ENCODE results near the gene SCD5.

Gene SCD5

DNA sequence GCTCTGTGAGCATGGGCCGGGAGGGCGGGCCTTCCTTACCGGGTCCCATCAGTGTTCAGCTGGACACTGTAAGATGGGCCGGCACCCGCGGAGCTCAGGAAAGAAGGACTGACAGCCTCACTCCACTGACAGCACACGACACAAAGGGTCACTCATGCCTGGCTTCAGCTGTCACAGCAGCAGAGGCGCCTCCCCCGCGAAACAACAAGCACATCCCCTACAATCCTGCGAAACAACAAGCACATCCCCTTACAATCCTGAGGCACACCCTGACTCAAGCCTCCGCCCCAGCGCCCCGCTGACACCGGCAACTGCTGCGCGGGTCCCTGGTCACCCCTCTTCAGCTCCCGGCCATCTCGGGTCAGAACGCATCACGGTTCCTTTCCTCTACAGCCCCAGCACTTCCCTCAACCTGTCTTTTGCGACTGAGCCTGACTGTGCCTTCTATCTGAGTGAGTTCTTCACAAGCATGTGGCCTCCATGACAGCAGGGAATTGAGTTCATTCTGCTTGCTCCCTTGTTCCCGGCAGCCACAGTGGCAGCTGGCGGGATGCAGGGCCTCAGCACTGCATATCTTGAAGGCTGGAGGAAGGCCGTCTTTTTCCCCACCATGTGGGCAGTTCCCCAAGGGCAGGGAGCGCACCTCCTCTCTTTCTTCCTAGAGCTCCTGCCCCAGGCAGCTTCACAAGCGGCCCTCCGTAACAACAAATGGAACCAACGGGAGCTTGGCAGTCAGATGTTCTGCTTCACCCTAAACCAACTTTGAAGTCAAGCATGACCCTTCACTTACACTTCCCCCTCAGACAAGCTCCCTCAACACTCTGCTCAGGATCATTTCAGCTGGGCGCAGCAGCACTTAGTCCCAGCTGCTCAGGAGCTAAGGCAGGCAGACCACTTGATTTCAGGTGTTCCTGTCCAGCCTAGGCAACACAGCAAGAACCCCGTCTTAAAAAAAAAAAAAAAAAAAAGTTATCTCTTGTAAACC, 39.6 kb downstream of the SCD5 start:
- DNase-seq, result no peak

- DNase-seq, result no peak
These were observed 42.5 kb downstream of the SCD5 start for GRCh38 chr4:82756061-82756460.

GRCh38 chr4:82755650-82756049, 42.9 kb downstream of the SCD5 start:
- no peak for DNase-seq

DNA sequence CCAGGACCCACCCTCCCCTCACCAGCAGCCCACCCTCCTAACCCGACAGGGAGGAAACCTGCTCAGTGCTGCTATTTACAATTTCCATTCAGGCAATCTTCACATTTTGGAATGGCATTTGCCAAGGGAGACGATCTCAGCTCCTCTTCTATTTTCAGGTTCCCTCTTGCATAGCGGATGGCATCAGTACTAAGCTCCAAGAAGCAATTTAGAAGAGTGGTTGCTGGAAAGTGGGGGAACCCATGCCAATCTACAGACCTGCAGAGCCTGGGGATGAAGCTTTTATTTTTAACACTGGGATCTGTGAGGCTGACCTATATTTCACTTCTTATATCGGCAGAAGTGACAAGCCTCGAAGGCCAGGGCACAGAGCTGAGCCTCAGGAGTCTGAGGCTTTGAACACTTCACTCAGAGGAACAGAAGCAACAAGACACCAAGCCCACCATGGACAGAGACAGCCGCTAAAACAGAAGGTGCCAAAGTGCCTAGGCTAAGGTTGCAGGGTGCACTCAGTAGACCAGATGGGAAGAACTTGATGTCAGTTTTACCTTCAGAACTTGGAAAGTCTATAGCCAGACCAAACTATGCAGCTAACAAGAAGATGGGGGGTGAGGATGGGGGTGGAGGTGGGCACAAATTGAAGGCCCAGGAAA, 44.0 kb downstream of the SCD5 start:
- no peak for DNase-seq

DNA sequence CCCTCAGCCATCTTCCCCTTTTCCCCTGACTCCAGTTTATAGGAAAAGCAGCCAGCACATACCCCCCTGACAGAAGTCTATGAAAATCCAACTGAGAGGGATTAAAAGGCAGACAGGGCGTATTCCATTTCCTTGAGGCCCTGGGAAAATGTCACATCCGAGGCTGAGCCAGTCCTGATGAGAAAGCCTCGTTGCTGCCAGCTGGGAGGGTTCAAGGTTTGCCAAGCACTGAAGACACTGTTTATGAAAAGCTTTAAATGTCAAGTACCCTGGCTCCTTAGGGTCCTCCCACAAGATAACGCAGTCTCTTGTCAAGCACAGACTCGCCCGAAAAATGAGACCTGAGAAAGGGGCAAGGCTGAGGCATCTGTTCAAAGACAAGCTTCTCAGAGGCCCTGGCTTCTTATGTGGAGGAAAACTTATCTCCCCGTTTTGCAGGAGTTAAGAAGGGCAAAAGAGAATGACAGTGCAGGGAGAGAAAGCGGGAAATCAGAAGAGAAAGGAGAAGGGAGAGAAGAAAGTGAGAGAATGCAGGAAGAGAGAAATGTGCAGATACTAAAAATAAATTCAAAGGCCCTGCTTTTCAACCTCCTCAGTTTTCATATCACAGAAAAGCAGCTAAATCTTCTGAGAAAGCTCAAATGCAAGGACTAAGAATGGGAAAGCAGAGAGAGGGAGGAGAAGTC, 44.7 kb downstream of the SCD5 start:
- no peak for DNase-seq

GRCh38 chr4:82753238-82753637, 45.4 kb downstream of the SCD5 start:
- DNase-seq, result no peak

- no peak for DNase-seq
These were observed 49.7 kb downstream of the SCD5 start for GRCh38 chr4:82748810-82749470.

- no peak for DNase-seq
These were observed 50.7 kb downstream of the SCD5 start for GRCh38 chr4:82747686-82748575.

DNA sequence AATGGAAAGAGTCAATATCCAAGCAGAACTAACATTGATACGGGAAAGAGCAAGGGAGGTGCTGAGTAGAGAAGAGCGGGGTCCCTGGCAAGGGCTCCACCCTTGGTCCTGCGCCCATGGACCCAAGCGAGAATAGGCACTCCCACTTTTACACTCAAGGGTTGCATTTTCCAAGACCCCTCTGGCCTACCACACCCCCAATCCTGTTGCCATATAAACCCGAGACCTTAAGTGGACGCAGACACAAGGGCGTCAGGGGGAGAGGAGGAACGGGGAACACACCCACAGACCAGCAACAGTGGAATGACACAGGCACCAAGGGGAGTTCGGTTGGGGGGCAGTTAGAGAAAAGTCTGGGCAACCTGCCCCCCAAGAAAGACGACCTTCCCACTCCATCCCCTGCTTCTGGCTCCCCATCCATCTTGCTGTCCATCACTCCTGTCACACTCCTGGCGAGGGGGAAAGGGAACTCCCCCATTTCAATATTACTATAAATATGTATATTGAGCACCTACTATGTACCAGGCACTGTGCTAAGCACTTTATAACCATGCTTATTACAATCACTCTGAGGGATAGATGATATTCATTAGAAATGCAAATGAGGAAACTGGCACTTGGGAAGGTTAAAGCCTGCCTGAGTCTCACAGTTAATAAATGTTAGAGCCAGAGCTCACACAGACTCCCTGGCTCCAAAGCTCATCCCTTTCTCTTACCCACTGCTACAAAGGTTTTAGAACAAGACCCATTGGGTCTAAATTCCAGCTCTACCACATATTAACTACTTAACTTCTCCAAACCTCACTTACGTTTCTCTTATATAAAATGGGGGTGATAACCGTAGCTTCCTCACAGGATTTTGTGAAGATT, 51.7 kb downstream of the SCD5 start:
- DNase-seq, result no peak

DNA sequence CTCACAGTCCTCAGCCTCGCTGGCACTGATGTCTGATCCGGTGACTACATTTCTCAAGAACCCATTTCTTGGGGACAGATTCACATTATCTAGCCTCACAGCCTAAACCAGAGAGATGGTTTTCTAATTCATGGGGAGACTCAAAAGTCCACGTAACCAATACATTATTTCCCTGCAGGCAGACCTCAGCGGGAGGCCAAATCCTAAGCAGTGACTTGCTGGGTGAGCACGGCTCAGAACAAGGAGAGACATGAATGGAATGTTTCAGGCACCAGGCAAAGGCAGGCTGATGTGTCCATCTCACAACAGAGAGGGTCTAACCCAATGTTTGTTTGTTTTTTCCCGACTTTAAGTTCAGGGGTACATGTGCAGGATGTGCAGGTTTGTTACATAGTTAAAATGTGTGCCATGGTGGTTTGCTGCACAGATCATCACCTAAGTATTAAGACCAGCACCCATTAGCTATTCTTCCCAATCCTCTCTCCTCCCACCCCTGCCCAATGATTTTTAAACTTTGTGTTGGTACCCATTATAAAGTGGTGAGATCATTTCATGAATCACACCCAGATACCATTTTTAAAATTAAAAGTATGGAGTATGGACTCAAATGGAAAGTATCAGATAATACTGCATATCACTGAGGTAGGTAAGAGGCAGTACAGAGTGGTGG, 53.3 kb downstream of the SCD5 start:
- no peak for DNase-seq

DNA sequence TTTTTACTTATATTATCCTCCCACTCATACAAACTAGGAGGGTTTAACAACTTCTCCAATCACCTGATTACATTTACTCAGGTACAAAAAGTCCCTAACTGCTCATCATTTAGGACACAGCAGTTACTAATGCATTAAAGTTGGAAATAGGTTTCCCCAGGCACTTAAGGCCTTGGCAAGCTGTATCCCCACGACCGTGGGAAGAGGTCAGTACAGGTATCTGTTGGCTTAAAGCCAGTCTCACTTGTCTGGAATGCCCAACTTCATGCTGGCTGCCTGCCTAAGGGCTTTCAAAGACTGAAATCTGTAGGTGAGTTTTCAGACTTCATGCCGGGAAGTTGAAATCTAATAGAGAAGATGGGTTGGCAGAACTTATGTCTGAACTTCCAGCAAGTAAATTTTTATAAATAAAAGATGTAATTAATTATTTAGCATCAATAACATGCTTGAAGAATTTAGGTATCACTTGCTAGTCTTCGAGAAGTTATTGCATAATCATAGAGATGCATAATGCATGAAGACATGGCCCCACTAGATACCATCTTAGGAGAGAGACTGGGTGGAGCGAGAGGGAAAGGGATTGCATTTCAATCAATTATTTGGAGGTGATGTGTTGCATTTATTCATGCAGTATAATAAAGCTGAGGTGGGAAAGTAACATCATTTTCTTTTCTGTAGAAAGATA, 54.2 kb downstream of the SCD5 start:
- DNase-seq, result no peak

- DNase-seq, result no peak
These were observed 57.4 kb downstream of the SCD5 start for GRCh38 chr4:82741188-82741587.

- peak; percentile 64 to 92 for DNase-seq
These were observed 59.1 kb downstream of the SCD5 start for GRCh38 chr4:82739287-82740190.

DNA sequence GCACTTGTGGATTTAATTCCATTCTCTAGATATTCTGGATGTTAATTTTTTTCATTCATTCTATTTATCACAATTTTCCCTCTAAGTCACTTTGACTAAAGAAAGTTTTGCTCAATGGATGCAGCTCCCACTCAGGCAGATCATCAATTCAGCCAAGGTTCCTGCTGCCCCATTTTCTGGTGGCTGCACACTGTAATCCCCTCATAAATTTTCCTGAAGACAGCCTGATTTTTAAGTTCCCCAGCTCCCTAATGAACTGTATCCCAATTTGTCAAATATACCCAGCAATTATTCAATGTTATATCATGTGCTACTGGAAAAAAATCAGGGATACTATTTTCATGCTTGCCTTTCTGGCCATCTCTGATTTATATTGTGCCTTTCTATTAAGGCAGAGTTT, 61.2 kb downstream of the SCD5 start:
- DNase-seq, result no peak

DNA sequence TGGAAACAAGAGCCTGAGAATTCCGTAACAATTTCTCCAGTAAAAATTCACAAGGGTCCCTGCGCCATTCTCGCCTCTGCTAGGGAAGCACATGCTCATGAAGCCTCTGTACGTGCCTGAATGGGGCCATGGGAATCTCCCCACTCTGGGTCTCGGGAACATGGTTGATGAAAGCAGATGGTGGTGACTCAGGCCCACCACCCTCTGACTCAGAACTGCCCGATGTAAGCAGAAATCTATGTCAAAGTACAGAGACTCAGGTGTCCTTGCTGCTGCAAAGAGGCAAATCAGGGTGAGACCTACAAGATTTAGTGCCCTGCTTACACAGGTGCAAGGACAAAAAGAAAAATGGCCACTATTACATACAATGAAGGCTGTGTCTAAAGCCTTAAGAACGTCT, 65.0 kb downstream of the SCD5 start:
- DNase-seq, result peak in 1 of 2 donors; percentile 15

GRCh38 chr4:82728301-82728700, 70.3 kb downstream of the SCD5 start:
- peak; percentile 20 to 32 for DNase-seq

DNA sequence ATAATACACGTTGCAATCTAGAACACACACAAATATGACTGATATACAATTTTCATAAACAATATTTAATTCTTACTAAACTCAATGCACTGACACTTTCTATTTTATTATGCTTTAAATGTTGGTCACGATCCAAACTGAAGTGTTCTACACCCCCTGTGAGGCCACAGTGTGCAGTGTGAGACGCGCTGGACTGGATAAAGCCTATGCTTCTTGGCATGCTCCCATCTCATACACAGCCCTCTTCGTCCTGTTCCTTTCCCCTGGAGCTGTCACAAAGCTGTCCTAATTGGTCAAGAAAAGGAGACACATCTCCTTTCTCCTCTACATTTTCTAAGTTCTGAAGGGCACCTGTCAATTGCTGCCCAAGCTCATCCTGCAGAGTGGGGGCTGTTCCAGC, 72.0 kb downstream of the SCD5 start:
- no peak for DNase-seq

DNA sequence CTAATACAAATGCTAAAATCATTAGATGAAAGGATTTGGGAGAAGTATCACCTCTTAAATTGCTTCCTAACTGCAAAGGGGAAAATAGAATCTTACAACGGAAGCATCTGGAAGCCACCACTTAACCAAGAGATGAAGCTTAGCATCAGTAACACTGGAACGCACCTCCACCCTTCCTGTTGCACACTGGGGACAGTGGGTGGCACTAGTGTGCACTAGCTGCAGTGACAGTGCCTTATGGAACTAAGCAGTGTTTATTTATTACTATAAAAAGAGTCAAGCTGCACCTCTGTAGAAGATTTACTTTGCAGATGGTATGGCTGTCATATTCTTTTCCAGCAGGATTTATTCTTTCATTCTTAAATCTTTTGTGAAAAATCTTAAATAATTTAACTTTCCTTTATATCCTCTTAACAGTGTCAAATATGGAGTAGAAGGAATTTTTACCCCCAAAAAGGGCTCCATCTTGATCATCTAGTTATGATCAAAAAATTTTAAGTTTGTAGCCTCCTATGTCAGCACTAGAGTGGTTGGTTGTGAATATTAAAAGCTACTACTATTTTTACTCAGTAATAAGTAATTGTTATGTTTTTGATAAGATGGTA, 76.7 kb downstream of the SCD5 start:
- peak in 1 of 2 donors; percentile 39 for DNase-seq
